Sigmoid colon (tissue), 7 donors: ENCODE results near the gene MMP20. TPM values are rescaled to one million over a fixed set of nuclear protein-coding genes. Genes with fewer than 3 reads are reported as not detected.

ENCODE experiments used
- DNase-seq: peaks from one replicate; pipeline ENCODE4 v3.0.0-alpha.2; 2019
- H3K27ac ChIP-seq, 4 donors: fragments of 200-600 bp; sonication (generic); one replicate each; pipeline ENCODE4 v1.5.1; 2016 to 2019; ENCODE audit warnings: mild to moderate bottlenecking in 1 of 4
- H3K27me3 ChIP-seq, 3 donors: fragments of 200-600 bp; sonication (generic); one replicate each; pipeline ENCODE4 v1.5.1; 2019; ENCODE audit warnings: mild to moderate bottlenecking in 1 of 3
- H3K36me3 ChIP-seq, 4 donors: fragments of 200-600 bp; sonication (generic); one replicate each; pipeline ENCODE4 v1.5.1; 2016 to 2019
- H3K4me1 ChIP-seq, 4 donors: fragments of 200-600 bp; sonication (generic); one replicate each; pipeline ENCODE4 v1.5.1; 2017 to 2019
- H3K4me3 ChIP-seq, 4 donors: fragments of 200-600 bp; sonication (generic); one replicate each; pipeline ENCODE4 v1.5.1; 2017 to 2019; ENCODE audit warnings: mild to moderate bottlenecking in 2 of 4, moderate library complexity in 1 of 4
- H3K9me3 ChIP-seq, 4 donors: fragments of 200-600 bp in 3 of 4; sonication (generic) in 3 of 4; one replicate each; pipeline versions ENCODE4 v1.5.1 to v1.6.1; 2013 to 2019
- CTCF ChIP-seq, 4 experiments: fragments of 450-650 bp in 3 of 4; fragments of 200-600 bp in 1 of 4; IDR thresholded peaks; one replicate each; pipeline ENCODE4 v1.5.1; 2016 to 2019; ENCODE audit warnings: antibody characterized with exemption in 4 of 4, mild to moderate bottlenecking in 3 of 4, moderate library complexity in 2 of 4
- EP300 ChIP-seq, 4 donors: sonication (generic); formaldehyde crosslinking; IDR thresholded peaks; one replicate each; pipeline ENCODE4 v1.6.1; 2017; ENCODE audit warnings: antibody characterized with exemption in 4 of 4
- POLR2A ChIP-seq, 2 donors: fragments of 450-650 bp; IDR thresholded peaks; one replicate each; pipeline ENCODE4 v1.6.1; 2016; ENCODE audit warnings: antibody characterized with exemption in 2 of 2, mild to moderate bottlenecking in 2 of 2, moderate library complexity in 2 of 2
- POLR2AphosphoS5 ChIP-seq, 4 donors: sonication (generic); formaldehyde crosslinking; IDR thresholded peaks; one replicate each; pipeline ENCODE4 v1.6.1; 2017; ENCODE audit warnings: antibody characterized with exemption in 4 of 4
- WGBS, 2 donors: extraction: QIAGEN DNeasy Blood & Tissue Kit; methylation state at CpG; one replicate each; pipeline ENCODE4 v1.1.7; 2013; 5-methylcytosine and 5-hydroxymethylcytosine counted together
- intact Hi-C: fragments of 100-400 bp; cut with DNase I; formaldehyde crosslinking; loops from one replicate; pipeline ENCODE4 v1.15.1; 2023
- polyA plus RNA-seq, 3 donors: library from polyadenylated mRNA; stranded (reverse); fragments of 200-250 nt; gene quantifications; one replicate each; pipeline ENCODE4 v1.2.3, GENCODE V29; 2013
- total RNA-seq, 4 donors: library from RNA; depleted of rRNA; stranded (reverse); fragments of >200 nt; gene quantifications; one replicate each; pipeline ENCODE4 v1.1.0, GENCODE V29; 2016
- donor health status: healthy with polysubstance abuse.
- donor health status: Bipolar disorder and iron deficiency.
- donor health status: healthy.

MMP20 gene
- total and polyA plus RNA-seq, 7 donors, result not detected

GRCh38 chr11:102544594-102544993 is 80.5 kb downstream of the MMP20 start:
- Histone ChIP-seq H3K9me3 (peaks cover 0 to 5% (median 2%) of the 10 kb centered on the region in 4 donors), H3K27me3 (no peaks in the 10 kb centered on the region), H3K4me1 (no peaks in the 10 kb centered on the region), H3K27ac (no peak overlapping the region), H3K4me3 (no peak overlapping the region), H3K36me3 (no peaks in the 10 kb centered on the region)
- intact Hi-C loops, result no loop called here
- 91 to 95% methylated on average over 1 of the region's 1 CpG for WGBS, 2 donors
- TF ChIP-seq EP300 (IDR thresholded peaks at IDR 0.05) (no peak), POLR2A (IDR thresholded peaks at IDR 0.05) (no peak), CTCF (IDR thresholded peaks at IDR 0.05) (no peak), POLR2AphosphoS5 (IDR thresholded peaks at IDR 0.05) (no peak)
- no peak for DNase-seq

- WGBS, 2 donors, result 65 to 84% methylated on average over 2 of the region's 2 CpGs
- H3K4me1 ChIP-seq, result no peaks in the 10 kb centered on the region
- intact Hi-C loops, result no loop called here
- no peaks in the 10 kb centered on the region for H3K36me3 ChIP-seq
- DNase-seq, result no peak
- H3K4me3 ChIP-seq, result no peak overlapping the region
- no peak overlapping the region for H3K27ac ChIP-seq
- H3K27me3 ChIP-seq, result no peaks in the 10 kb centered on the region
- TF ChIP-seq POLR2A (IDR thresholded peaks at IDR 0.05) (no peak), POLR2AphosphoS5 (IDR thresholded peaks at IDR 0.05) (no peak), CTCF (IDR thresholded peaks at IDR 0.05) (no peak), EP300 (IDR thresholded peaks at IDR 0.05) (no peak)
- peaks cover 0 to 5% (median 2%) of the 10 kb centered on the region in 4 donors for H3K9me3 ChIP-seq
Observed at GRCh38 chr11:102539567-102539966, 85.6 kb downstream of the MMP20 start.

- Histone ChIP-seq H3K27ac (no peak overlapping the region), H3K4me1 (no peaks in the 10 kb centered on the region), H3K9me3 (peaks cover 0 to 5% (median 2%) of the 10 kb centered on the region in 4 donors), H3K4me3 (no peak overlapping the region), H3K27me3 (no peaks in the 10 kb centered on the region), H3K36me3 (no peaks in the 10 kb centered on the region)
- intact Hi-C loops, result no loop called here
- DNase-seq, result no peak
- 94 to 97% methylated on average over 4 of the region's 4 CpGs for WGBS, 2 donors
- TF ChIP-seq CTCF (IDR thresholded peaks at IDR 0.05) (no peak), POLR2AphosphoS5 (IDR thresholded peaks at IDR 0.05) (no peak), EP300 (IDR thresholded peaks at IDR 0.05) (no peak), POLR2A (IDR thresholded peaks at IDR 0.05) (no peak)
Observed at GRCh38 chr11:102538932-102539331, 86.2 kb downstream of the MMP20 start.

GRCh38 chr11:102534261-102534872 is 90.8 kb downstream of the MMP20 start:
- no peak overlapping the region for H3K27ac ChIP-seq
- no peak for DNase-seq
- TF ChIP-seq EP300 (IDR thresholded peaks at IDR 0.05) (no peak), POLR2AphosphoS5 (IDR thresholded peaks at IDR 0.05) (no peak), CTCF (IDR thresholded peaks at IDR 0.05) (no peak), POLR2A (IDR thresholded peaks at IDR 0.05) (no peak)
- H3K4me1 ChIP-seq, result no peaks in the 10 kb centered on the region
- 60 to 80% methylated on average over 6 of the region's 6 CpGs for WGBS, 2 donors
- H3K27me3 ChIP-seq, result no peaks in the 10 kb centered on the region
- no peaks in the 10 kb centered on the region for H3K9me3 ChIP-seq
- H3K4me3 ChIP-seq, result no peak overlapping the region
- intact Hi-C loops, result no loop called here
- no peaks in the 10 kb centered on the region for H3K36me3 ChIP-seq

- Histone ChIP-seq H3K27me3 (no peaks in the 10 kb centered on the region), H3K27ac (no peak within 1 kb of the TSS), H3K36me3 (no peaks in the 10 kb centered on the region), H3K4me3 (no peak within 1 kb of the TSS), H3K4me1 (no peaks in the 10 kb centered on the region), H3K9me3 (no peaks in the 10 kb centered on the region)
- intact Hi-C loops, result no loop called here
- WGBS, 2 donors, result 35 to 45% methylated on average over 8 of the region's 8 CpGs
- no peak for TF ChIP-seq CTCF (IDR thresholded peaks at IDR 0.05)
- TF ChIP-seq POLR2AphosphoS5 (IDR thresholded peaks at IDR 0.05), result no peak
- TF ChIP-seq POLR2A (IDR thresholded peaks at IDR 0.05), result no peak
- TF ChIP-seq EP300 (IDR thresholded peaks at IDR 0.05), result no peak
- no peak for DNase-seq
Observed at GRCh38 chr11:102530558-102530957, 94.6 kb downstream of the MMP20 start, which contains the start of gene MMP7. Gene MMP7, minus strand, starts transcription at chr11:102530747. Its CDS starts 47 bp downstream, at chr11:102530700.
